ENCODE results near the gene MICOS13.
"Not testable (repeated sequence)": the region's sequence is repeated elsewhere in the genome, so short reads cannot be mapped to it uniquely, and the experiment has no call there.

Gene MICOS13, protein sequence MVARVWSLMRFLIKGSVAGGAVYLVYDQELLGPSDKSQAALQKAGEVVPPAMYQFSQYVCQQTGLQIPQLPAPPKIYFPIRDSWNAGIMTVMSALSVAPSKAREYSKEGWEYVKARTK

DNA sequence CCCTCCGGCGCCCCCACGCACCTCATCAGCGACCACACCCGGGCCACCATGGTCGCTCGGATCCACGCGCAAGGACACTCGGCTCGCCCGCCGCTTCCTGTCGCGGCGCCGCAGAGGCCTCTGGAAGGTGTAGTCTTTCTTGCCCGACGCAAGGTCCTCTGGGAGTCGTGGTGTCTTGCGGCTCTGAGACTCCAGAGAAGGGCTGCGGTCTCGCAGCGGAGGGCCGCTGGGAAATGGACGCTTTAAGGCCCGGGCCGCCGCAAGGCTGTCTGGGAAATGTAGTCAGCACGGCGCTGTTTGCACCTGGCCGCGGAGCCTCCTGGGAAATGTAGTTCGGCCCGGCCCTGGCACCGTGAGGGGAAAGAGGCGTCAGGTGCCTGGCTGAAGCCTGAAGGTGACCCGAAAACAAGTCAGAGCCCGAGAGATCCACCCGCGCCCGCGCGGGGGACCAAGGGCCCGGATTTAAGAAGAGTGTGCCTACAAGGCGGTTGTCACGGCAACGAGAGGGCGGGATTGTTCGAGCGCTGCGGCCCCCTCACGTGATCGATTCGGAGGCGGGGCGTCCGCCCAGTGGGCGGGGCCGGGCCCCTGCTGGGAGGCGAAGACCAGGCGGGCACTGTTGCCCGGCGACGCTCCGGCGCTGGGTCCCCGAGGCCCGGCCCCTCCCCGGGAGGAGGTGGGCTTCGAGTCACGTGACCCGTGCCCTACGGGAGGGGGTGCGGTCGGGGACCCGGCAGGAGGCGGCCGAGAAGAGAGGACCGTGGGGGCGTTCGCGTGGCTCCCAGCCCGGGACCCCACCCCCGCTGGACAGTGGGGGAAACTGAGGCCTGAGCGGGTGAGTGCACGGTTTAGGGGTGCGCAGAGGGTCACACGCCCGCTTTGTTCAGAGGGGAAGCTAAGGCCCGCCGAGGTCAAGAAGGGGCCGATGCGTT is at the start of gene MICOS13, which contains the start of gene HSD11B1L:
MICOS13 (minus strand) TSS at position 80 of the 932 bp plus-strand sequence; CDS start at position 50, 30 bp downstream.
HSD11B1L (plus strand) TSS at position 591 of the 932 bp plus-strand sequence. CDS start 3,806 bp downstream, outside the sequence.
- peak; percentile 93 for DNase-seq

DNA sequence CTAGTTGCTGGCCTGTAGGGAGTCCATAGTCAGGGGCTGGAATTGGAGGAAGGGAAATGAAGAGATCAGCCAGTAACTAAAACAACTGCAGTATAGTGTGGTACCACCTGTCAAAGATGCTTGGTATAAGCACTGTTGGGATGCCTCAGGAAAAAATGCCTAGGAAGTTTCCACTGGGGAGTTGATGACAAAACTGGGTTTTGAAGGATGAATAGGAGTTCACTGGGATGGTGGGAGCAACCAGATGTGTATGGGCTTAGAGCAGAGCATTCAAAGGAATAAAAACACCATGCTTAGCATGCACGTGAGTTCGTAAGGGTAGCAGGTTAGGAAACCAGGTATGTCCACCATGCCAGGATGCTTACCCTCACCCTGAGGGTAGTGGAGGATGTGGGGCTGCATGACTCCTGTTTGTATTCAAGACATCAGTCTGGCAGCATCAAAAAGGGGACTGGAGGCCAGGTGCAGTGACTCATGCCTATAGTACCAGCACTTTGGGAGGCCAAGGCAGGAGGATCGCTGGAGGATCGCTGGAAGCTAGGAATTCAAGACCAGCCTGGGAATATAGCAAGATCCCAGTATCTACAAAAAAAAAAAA is 47.2 kb upstream of the MICOS13 start:
- no peak for DNase-seq

DNA sequence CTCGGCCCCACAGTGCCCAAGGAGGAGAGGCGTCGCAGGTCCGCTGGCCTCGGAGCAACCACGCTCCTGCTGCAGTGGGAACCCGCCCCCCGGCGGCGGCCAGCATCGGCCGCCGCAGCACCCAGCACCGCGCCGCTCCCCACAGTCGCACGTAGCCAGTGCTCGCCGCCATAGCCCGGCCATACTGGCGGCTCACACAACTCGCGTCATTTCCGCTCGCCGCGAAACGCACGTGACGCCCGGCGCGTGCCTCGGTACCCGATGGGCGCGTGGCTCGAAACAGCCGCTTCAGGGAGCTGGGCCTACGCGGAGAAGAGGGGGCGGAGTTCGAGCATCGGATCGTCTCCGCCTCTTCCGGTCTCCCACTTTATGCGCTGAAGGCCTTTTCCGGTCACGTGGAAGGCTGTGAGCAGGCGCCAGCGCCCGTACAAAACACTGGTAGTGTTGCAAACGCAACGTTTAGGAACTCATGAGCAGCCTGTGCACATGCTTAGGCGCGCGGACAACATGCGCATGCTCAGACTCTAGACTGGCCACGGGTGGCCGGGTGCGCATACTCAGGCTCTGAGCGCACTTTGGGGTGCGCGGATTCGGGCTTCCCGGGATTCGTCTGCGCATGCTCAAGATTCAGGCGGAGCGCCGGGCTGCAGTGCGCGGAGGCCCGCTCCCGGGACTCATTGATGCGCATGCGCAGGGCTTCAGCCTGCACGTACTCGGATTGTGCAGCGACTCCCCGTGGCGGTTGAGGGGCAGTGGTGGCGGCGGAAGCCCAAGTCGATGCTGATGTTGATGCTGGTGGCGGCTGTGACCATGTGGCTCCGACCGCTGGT is 39.9 kb upstream of the MICOS13 start, which contains the start of the genes CATSPERD and LONP1:
CATSPERD (plus strand) TSS at position 677 of the 830 bp plus-strand sequence; CDS start at position 778, 101 bp downstream.
LONP1 (minus strand) TSS at position 186 of the 830 bp plus-strand sequence; CDS start at position 172, 14 bp downstream.
- peak; percentile 91 for DNase-seq

DNA sequence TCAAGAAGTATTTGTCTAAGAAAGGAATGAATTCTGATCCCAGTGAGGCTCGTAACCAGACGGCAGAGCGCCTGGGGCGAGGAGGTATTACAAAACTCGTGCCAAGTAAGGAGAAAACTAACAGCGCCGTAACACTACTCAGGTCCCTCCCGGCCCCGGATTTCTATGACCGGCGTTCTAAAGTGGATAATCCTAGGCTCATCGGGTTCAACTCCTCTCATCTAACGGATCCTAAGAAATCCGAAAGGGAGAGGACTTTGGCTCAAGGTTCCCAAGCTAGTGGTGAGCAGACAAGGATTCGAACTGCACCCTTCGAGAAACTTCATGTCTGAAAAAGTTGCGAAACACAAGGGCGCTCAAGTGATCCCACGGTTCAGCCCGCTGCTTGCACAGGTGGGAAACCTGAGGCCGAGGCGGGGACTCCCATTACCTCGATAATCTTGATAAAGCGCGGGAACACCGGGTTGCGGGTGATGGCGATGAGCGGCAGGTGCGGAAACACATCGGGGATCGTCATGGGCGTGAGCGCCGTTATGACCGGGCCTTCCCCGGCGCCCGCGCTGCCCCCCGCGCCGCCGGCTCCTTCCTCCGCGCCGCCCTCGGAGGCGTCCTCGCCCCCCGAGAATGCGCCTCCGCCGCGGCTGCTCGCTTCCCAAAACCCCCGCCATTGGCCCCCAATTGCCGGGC is 39.1 kb upstream of the MICOS13 start:
- no peak for DNase-seq

DNA sequence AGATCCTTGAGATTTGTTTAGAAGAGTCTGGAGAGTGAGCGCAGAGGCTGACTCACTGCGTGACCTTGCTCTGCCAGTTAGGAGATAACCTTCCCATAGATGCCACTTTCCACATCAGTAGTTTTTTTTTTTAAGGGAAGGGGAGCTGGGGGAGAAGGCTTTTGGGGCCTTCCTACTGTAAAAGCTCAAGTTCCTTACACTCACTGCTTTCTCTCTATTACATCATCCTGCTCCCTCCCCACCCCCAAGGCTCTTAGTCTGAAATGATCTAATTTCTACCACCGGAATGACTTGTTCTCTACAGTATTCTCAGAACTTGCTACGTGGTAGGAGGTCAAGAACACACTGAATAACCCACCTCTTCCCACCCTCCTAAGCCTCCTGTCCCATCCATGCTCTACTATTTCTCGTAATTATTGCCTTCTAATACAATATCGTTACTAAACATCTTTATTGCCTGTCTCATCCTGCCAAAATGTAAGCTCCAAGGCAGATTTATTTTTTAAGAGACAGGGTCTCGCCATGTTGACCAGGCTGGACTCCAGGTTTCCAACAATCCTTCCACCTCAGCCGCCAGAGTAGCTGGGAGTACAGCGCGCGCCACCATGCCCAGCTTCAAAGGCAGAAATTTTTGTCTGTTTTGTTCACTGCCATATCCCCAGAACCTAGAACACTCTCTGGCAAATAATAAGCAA is 38.4 kb upstream of the MICOS13 start:
- no peak for DNase-seq

DNA sequence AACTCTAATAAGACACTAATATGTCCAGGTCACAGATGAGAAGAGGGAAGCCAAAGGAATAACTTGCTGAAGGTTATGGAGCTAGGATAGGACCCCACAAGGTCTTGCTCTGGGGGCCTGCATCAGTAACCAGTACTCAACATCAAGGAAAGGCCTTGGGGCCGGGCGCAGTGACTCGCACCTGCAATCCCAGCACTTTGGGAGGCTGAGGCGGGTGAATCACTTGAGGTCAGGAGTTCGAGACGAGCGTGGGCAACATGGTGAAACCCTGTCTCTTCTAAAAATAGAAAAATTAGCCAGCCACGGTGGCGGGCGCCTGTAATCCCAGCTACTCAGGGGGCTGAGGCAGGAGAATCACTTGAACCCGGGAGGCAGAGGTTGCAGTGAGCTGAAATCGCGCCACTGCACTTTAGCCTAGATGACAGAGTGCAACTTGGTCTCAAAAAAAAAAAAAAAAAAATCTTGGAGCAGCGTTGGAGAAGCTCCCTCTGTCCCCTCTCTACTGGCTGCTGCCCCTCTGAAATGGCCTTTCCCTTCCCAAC is 37.8 kb upstream of the MICOS13 start:
- no peak for DNase-seq

- no peak for DNase-seq
Observed at GRCh38 chr19:5717215-5717935, 37.1 kb upstream of the MICOS13 start.

DNA sequence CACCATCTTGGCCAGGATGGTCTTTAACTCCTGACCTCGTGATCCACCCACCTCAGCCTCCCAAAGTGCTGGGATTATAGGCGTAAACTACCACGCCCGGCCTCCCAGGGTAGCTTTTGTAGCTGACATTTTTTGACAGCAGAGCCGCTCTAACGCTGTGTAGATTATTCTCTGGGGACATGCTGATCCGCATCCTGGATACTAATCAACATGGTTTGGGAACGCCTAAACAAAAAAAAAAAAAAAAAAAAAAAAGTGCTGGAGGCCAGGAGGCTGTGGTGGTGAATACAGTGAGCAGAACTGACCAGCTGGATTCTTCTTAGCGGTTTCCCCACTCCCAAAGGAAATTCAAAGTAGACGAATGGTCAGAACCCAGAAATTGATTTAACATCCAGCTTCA is 34.5 kb upstream of the MICOS13 start:
- DNase-seq, result no peak

- no peak for DNase-seq
Observed at GRCh38 chr19:5713228-5713627, 32.9 kb upstream of the MICOS13 start.

- DNase-seq, result no peak
Observed at GRCh38 chr19:5711713-5712161, 31.4 kb upstream of the MICOS13 start.

- no peak for DNase-seq
Observed at GRCh38 chr19:5711025-5711424, 30.7 kb upstream of the MICOS13 start.

- no peak for DNase-seq
Observed at GRCh38 chr19:5707576-5708575, 27.6 kb upstream of the MICOS13 start.

DNA sequence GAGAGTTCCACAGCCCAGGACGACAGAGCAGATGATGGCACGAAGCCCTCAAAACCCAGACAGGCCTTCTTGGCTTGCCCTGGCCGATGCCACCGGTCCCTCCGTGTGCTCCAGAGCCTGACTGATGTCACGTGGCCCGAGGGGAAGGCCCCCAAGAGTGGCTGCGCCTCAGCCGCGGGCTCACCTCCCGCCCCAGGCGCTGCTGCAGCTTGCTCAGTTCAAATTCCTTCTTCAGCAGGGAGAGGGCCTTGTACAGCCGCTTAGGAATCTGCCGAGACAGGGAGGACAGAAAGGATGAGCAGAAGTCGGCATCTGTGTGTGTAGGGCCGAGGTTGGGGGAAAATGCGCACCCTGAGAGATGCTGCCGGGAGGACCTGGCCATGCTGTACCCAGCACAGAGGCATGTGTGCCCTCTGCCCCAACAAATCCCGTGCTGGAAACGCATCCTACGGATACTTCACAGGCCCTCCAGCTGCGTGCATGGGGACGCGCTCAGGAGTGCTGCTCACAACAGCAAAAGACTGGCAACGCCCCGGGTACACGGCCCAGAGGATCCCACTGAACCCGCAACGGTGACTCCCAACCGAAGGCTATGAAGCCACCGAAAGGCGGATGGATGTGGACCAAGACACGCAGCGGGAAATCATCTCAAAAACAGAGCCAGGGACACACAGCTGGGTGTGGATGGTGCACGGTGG is 26.7 kb upstream of the MICOS13 start:
- DNase-seq, result no peak

DNA sequence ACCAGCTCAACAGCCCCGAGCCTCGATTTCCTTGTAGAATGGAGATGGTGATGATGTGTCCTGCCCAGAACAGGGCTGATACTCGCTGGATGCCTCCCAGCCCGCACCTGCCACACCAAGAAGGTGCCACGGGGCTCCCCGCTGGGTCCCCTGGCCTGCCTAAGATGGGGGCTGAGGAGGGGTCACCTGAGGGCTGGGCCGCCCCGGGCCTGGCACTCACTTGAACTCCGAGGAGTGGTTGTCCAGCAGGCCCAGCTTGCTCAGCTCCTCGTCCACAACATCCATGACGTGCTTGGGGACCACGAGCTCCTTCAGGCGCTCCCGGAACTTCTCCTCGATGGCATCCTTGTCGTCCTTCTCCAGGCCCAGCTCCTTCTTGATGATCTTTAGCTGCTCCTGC is 25.2 kb upstream of the MICOS13 start:
- DNase-seq, result no peak

DNA sequence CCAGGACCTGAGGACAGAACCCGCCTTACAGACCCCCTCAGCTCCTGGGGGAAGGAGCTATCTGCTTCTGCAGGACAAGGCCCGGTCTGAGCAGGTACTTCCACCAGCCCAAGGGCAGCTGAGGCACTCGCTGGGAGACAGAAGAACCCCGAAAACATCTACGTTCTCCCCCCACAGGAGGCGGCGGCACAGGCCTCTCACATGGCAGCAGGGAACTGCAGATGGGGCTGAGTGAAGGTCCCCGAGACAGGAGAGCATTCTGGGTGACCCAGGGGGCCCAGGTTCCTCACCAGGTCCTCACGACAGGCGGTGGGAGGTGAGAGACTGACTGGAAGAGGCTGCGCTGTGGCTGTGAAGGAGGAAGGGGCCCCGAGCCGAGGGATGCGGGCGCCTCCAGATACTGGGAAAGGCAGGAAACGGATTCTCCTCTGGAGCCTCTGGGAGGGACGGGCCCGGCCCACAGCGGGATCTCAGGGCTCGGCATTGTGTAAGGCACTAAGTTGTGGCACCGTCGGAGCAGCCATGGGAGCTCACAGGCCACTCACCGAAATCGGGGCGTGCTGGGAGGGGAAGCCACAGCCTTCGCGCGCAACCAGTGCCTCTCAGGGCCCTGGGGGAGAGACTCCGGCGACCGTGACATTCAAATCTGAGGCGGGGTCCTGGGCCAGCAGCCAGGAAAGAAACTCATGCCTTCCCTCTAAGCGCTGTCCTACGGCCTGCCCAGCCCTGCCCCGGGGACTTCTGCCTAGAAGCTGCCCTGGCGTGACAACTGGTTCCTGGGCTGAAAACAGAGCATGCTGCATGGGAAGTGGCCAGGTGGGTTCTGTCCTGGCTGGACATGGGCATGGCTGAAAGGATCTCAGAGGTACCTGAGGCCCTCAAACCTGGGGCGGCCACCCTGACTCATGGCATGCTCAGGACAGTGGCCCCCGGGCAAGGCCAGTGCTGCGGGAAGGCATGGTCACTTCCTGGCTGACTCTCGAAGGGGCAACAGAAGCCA is 23.8 kb upstream of the MICOS13 start:
- DNase-seq, result no peak

- DNase-seq, result not testable (repeated sequence)
Observed at GRCh38 chr19:5702053-5702410, 21.7 kb upstream of the MICOS13 start.
